Measurements from ENCODE around the gene RINT1.
"Not testable (repeated sequence)": the region's sequence is repeated elsewhere in the genome, so short reads cannot be mapped to it uniquely, and the experiment has no call there.

Gene RINT1

DNA sequence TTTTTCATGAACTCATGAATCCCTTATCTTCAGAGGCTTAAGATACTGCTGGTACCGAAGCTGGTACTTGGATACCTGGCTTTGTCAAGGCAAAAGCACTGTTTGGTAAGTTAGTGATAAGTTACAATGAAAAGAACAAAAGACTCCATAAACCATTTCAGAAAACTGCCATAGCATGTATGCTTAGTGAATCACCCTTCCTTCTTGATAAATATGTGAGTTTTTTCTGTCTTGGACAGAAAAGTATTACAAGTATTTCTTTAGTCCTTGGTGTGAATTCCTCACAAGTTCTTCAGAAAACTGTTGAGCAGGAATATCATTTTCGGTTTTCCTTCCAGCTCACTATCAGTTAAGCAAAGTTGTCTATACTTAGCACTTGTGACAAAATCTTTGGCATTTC, 35.5 kb upstream of the RINT1 start:
- no peak overlapping the region for H3K18ac ChIP-seq (ENCODE audit: low read length)
- DNase-seq: no peak
- H3K27ac ChIP-seq (ENCODE audit: low read depth, low read length): no peak overlapping the region
- H2BK15ac ChIP-seq (replicated peaks; ENCODE audit: low read depth): no peak overlapping the region
- H2AK5ac ChIP-seq (ENCODE audit: low read length): no peak overlapping the region
- H3K79me2 ChIP-seq (ENCODE audit: control insufficient read depth, insufficient read depth, low read length): no peaks in the 10 kb centered on the region
- WGBS (ENCODE audit: extremely low coverage, insufficient coverage, low lambda C conversion rate): no CpG with 5 or more reads among the region's 2 CpGs
- no peak overlapping the region for H2BK5ac ChIP-seq (ENCODE audit: low read length)
- H3K4me1 ChIP-seq (ENCODE audit: control insufficient read depth, low read depth, low read length): no peaks in the 10 kb centered on the region
- no peak overlapping the region for H3K23ac ChIP-seq (ENCODE audit: low read length)
- H2BK120ac ChIP-seq (ENCODE audit: low read depth, low read length): no peak overlapping the region
- H3K36me3 ChIP-seq (ENCODE audit: control insufficient read depth, insufficient read depth, low read length): peaks cover 14% of the 10 kb centered on the region
- H3K4me3 ChIP-seq (ENCODE audit: low read length): no peak overlapping the region
- no peak overlapping the region for H4K5ac ChIP-seq (ENCODE audit: low read length)
- no peaks in the 10 kb centered on the region for H3K27me3 ChIP-seq (ENCODE audit: insufficient read depth, low read length, poor library complexity)
- H4K8ac ChIP-seq (ENCODE audit: low read depth, low read length): no peak overlapping the region
- no peak overlapping the region for H3K9ac ChIP-seq (ENCODE audit: low read length)
- no peak overlapping the region for H3K56ac ChIP-seq (ENCODE audit: low read length)
- H3K79me1 ChIP-seq (ENCODE audit: low read length): no peaks in the 10 kb centered on the region
- no peak overlapping the region for H3K4me2 ChIP-seq (ENCODE audit: low read length)
- H3K4ac ChIP-seq (ENCODE audit: low read depth, low read length): no peak overlapping the region

DNA sequence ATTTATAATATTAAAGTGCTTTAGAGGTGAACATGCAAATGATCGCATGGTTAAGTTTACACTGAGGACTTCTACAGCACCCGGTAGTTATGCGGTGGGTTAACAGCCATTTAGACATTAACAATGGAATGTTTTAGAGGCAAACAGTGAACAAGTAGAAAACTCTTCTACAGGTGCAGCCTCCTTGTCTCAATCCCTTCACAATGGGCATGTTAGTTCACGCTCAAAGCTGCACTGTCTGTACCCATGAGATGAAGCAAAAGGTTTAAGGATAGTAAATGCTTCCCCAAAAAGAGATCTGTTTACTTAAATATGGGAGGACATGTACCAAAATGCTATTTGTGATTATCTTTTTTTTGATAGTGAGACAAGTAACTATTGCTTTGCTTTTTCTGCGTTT, 35.0 kb upstream of the RINT1 start:
- Histone ChIP-seq H2BK120ac (ENCODE audit: low read depth, low read length) (no peak overlapping the region), H3K36me3 (ENCODE audit: control insufficient read depth, insufficient read depth, low read length) (peaks cover 14% of the 10 kb centered on the region), H3K23ac (ENCODE audit: low read length) (no peak overlapping the region), H2AK5ac (ENCODE audit: low read length) (no peak overlapping the region), H3K4me2 (ENCODE audit: low read length) (no peak overlapping the region), H3K4me1 (ENCODE audit: control insufficient read depth, low read depth, low read length) (no peaks in the 10 kb centered on the region), H2BK15ac (replicated peaks; ENCODE audit: low read depth) (no peak overlapping the region), H3K4me3 (ENCODE audit: low read length) (no peak overlapping the region), H3K27ac (ENCODE audit: low read depth, low read length) (no peak overlapping the region), H3K9ac (ENCODE audit: low read length) (no peak overlapping the region), H3K4ac (ENCODE audit: low read depth, low read length) (no peak overlapping the region), H4K8ac (ENCODE audit: low read depth, low read length) (no peak overlapping the region), H2BK5ac (ENCODE audit: low read length) (no peak overlapping the region), H3K79me2 (ENCODE audit: control insufficient read depth, insufficient read depth, low read length) (no peaks in the 10 kb centered on the region), H3K18ac (ENCODE audit: low read length) (no peak overlapping the region), H3K56ac (ENCODE audit: low read length) (no peak overlapping the region), H3K79me1 (ENCODE audit: low read length) (no peaks in the 10 kb centered on the region), H4K5ac (ENCODE audit: low read length) (no peak overlapping the region), H3K27me3 (ENCODE audit: insufficient read depth, low read length, poor library complexity) (no peaks in the 10 kb centered on the region)
- WGBS (ENCODE audit: extremely low coverage, insufficient coverage, low lambda C conversion rate): 100% methylated on average over 1 of the region's 5 CpGs
- no peak for DNase-seq

DNA sequence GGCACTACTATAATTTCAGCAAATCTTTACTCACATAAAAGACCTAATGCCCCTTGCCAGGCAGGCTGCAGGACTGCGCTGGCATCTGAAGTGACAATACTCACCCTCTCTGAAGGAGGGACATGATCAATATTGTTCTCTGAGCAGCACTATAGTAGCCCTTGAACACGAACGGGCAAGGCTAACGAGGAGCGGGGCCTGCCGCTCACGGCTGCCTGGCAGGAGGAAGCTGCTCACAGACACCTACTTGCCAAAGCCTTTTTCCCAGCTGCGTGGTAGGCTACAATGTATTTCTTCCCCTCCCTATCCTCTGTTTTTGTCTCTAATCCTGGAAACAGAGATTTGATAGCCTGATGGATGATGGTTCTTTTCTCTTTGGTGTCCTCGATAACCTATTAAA, 29.8 kb upstream of the RINT1 start:
- no peak for DNase-seq
- H3K79me2 ChIP-seq (ENCODE audit: control insufficient read depth, insufficient read depth, low read length): no peaks in the 10 kb centered on the region
- H3K4me3 ChIP-seq (ENCODE audit: low read length): no peak overlapping the region
- no peak overlapping the region for H3K4ac ChIP-seq (ENCODE audit: low read depth, low read length)
- no peak overlapping the region for H3K18ac ChIP-seq (ENCODE audit: low read length)
- WGBS (ENCODE audit: extremely low coverage, insufficient coverage, low lambda C conversion rate): no CpG with 5 or more reads among the region's 9 CpGs
- H4K5ac ChIP-seq (ENCODE audit: low read length): no peak overlapping the region
- no peak overlapping the region for H3K4me2 ChIP-seq (ENCODE audit: low read length)
- no peak overlapping the region for H2BK120ac ChIP-seq (ENCODE audit: low read depth, low read length)
- H3K9ac ChIP-seq (ENCODE audit: low read length): no peak overlapping the region
- H2AK5ac ChIP-seq (ENCODE audit: low read length): no peak overlapping the region
- no peak overlapping the region for H3K23ac ChIP-seq (ENCODE audit: low read length)
- no peak overlapping the region for H3K27ac ChIP-seq (ENCODE audit: low read depth, low read length)
- no peak overlapping the region for H2BK5ac ChIP-seq (ENCODE audit: low read length)
- peaks cover 16% of the 10 kb centered on the region for H3K36me3 ChIP-seq (ENCODE audit: control insufficient read depth, insufficient read depth, low read length)
- H2BK15ac ChIP-seq (replicated peaks; ENCODE audit: low read depth): no peak overlapping the region
- peaks cover 1% of the 10 kb centered on the region for H3K79me1 ChIP-seq (ENCODE audit: low read length)
- no peak overlapping the region for H3K56ac ChIP-seq (ENCODE audit: low read length)
- no peaks in the 10 kb centered on the region for H3K4me1 ChIP-seq (ENCODE audit: control insufficient read depth, low read depth, low read length)
- no peak overlapping the region for H4K8ac ChIP-seq (ENCODE audit: low read depth, low read length)
- H3K27me3 ChIP-seq (ENCODE audit: insufficient read depth, low read length, poor library complexity): no peaks in the 10 kb centered on the region

DNA sequence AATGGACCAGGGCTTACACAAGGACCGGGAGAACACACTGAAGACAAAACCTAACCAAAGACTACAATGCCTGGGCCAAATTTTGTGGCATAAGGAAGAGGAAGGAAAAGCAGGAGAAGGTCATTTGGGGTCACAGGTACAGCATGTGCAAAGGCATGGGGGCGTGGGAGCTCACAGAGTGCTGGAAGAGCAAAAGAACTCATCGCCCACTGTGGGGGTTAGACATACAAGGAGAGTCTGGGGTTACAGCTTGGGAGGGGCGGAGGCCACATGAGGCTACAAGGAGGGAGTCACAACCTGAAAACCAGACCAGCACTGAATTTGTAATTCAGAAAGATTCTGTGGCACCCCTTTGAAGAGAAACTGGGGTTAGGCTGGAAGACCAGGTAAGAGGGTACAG, 19.6 kb upstream of the RINT1 start:
- no CpG with 5 or more reads among the region's 4 CpGs for WGBS (ENCODE audit: extremely low coverage, insufficient coverage, low lambda C conversion rate)
- H3K9ac ChIP-seq (ENCODE audit: low read length): no peak overlapping the region
- H2AK5ac ChIP-seq (ENCODE audit: low read length): no peak overlapping the region
- no peak overlapping the region for H3K4ac ChIP-seq (ENCODE audit: low read depth, low read length)
- no peaks in the 10 kb centered on the region for H3K27me3 ChIP-seq (ENCODE audit: insufficient read depth, low read length, poor library complexity)
- no peak overlapping the region for H3K56ac ChIP-seq (ENCODE audit: low read length)
- no peak overlapping the region for H3K4me2 ChIP-seq (ENCODE audit: low read length)
- no peak overlapping the region for H2BK15ac ChIP-seq (replicated peaks; ENCODE audit: low read depth)
- H3K27ac ChIP-seq (ENCODE audit: low read depth, low read length): no peak overlapping the region
- no peak overlapping the region for H2BK120ac ChIP-seq (ENCODE audit: low read depth, low read length)
- no peak overlapping the region for H3K4me3 ChIP-seq (ENCODE audit: low read length)
- no peak overlapping the region for H4K8ac ChIP-seq (ENCODE audit: low read depth, low read length)
- peaks cover 10% of the 10 kb centered on the region for H3K79me1 ChIP-seq (ENCODE audit: low read length)
- no peak overlapping the region for H4K5ac ChIP-seq (ENCODE audit: low read length)
- no peak overlapping the region for H3K23ac ChIP-seq (ENCODE audit: low read length)
- DNase-seq: no peak
- H2BK5ac ChIP-seq (ENCODE audit: low read length): no peak overlapping the region
- peaks cover 53% of the 10 kb centered on the region for H3K79me2 ChIP-seq (ENCODE audit: control insufficient read depth, insufficient read depth, low read length)
- no peak overlapping the region for H3K18ac ChIP-seq (ENCODE audit: low read length)
- H3K36me3 ChIP-seq (ENCODE audit: control insufficient read depth, insufficient read depth, low read length): peaks cover 4% of the 10 kb centered on the region
- no peaks in the 10 kb centered on the region for H3K4me1 ChIP-seq (ENCODE audit: control insufficient read depth, low read depth, low read length)

DNA sequence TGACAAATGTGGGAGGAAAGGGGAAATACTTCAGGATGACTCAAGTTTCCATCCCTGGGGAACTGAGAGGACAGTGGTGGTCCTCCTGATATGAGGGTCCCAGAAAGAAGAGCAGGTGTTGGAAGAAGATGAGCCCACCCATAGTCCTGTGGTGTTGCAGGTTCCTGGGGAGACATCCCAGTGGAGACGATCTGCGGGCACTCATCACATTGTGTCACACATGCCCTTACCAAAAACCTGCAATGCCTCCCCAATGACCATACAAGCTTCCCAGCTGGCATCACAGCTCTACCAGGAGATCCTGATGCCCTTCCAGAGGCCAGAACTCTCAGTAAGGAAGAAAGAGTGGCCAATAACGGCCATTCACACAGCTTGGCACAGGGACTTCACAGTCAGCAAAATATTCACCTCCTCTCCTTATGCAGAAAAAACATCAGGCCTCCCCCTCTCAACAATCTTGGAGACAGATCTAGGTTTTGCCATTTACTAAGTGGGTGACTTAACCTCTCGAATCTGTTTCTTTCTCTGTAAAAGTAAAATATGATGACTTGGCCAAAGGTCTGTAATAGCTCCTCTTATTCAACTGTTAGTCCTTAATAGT, 19.0 kb upstream of the RINT1 start:
- Histone ChIP-seq H4K5ac (ENCODE audit: low read length) (no peak overlapping the region), H3K4me1 (ENCODE audit: control insufficient read depth, low read depth, low read length) (no peaks in the 10 kb centered on the region), H2AK5ac (ENCODE audit: low read length) (no peak overlapping the region), H3K27me3 (ENCODE audit: insufficient read depth, low read length, poor library complexity) (no peaks in the 10 kb centered on the region), H4K8ac (ENCODE audit: low read depth, low read length) (no peak overlapping the region), H2BK120ac (ENCODE audit: low read depth, low read length) (no peak overlapping the region), H2BK5ac (ENCODE audit: low read length) (no peak overlapping the region), H3K18ac (ENCODE audit: low read length) (no peak overlapping the region), H3K56ac (ENCODE audit: low read length) (no peak overlapping the region), H3K23ac (ENCODE audit: low read length) (no peak overlapping the region), H3K4ac (ENCODE audit: low read depth, low read length) (no peak overlapping the region), H2BK15ac (replicated peaks; ENCODE audit: low read depth) (no peak overlapping the region), H3K4me3 (ENCODE audit: low read length) (no peak overlapping the region), H3K79me1 (ENCODE audit: low read length) (peaks cover 9% of the 10 kb centered on the region), H3K79me2 (ENCODE audit: control insufficient read depth, insufficient read depth, low read length) (peaks cover 59% of the 10 kb centered on the region), H3K9ac (ENCODE audit: low read length) (no peak overlapping the region), H3K36me3 (ENCODE audit: control insufficient read depth, insufficient read depth, low read length) (peaks cover 4% of the 10 kb centered on the region), H3K27ac (ENCODE audit: low read depth, low read length) (no peak overlapping the region), H3K4me2 (ENCODE audit: low read length) (no peak overlapping the region)
- DNase-seq: no peak
- no CpG with 5 or more reads among the region's 4 CpGs for WGBS (ENCODE audit: extremely low coverage, insufficient coverage, low lambda C conversion rate)

DNA sequence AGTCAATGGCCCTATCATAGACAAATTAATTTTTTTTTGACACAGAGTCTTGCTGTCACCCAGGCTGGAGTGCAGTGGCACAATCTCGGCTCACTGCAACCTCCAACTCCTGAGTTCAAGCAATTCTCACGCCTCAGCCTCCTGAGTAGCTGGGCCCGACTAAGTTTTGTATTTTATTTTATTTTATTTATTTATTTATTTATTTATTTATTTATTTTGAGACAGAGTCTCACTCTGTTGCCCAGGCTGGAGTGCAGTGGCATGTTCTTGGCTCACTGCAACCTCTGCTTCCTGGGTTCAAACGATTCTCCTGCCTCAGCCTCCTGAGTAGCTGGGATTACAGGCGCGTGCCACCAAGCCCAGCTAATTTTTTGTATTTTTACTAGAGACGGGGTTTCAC, 16.4 kb upstream of the RINT1 start:
- H3K4me1 ChIP-seq (ENCODE audit: control insufficient read depth, low read depth, low read length); H3K4me2 ChIP-seq (ENCODE audit: low read length); H4K5ac ChIP-seq (ENCODE audit: low read length); H2AK5ac ChIP-seq (ENCODE audit: low read length); H3K18ac ChIP-seq (ENCODE audit: low read length); H2BK5ac ChIP-seq (ENCODE audit: low read length); H3K56ac ChIP-seq (ENCODE audit: low read length); H3K27ac ChIP-seq (ENCODE audit: low read depth, low read length); H3K27me3 ChIP-seq (ENCODE audit: insufficient read depth, low read length, poor library complexity); H3K9ac ChIP-seq (ENCODE audit: low read length); H3K23ac ChIP-seq (ENCODE audit: low read length); H3K4ac ChIP-seq (ENCODE audit: low read depth, low read length); H3K4me3 ChIP-seq (ENCODE audit: low read length); DNase-seq; H3K79me1 ChIP-seq (ENCODE audit: low read length); H2BK15ac ChIP-seq (replicated peaks; ENCODE audit: low read depth); H4K8ac ChIP-seq (ENCODE audit: low read depth, low read length); H2BK120ac ChIP-seq (ENCODE audit: low read depth, low read length); H3K36me3 ChIP-seq (ENCODE audit: control insufficient read depth, insufficient read depth, low read length): not testable (repeated sequence)
- no CpG with 5 or more reads among the region's 7 CpGs for WGBS (ENCODE audit: extremely low coverage, insufficient coverage, low lambda C conversion rate)
- H3K79me2 ChIP-seq (ENCODE audit: control insufficient read depth, insufficient read depth, low read length): peaks cover 63% of the 10 kb centered on the region
